HG03045 (cell line): ENCODE results near the gene GLYATL2.

ENCODE experiments used
- ATAC-seq: cut with Tn5 transposase; IDR thresholded peaks from one replicate; pipeline ENCODE4 v1.9.1; 2021; ENCODE audit warnings: mild to moderate bottlenecking, moderate library complexity; ENCODE audit not compliant: unreplicated experiment

The GLYATL2 gene

GRCh38 chr11:58844361-58845005 is at the start of gene GLYATL2:
Gene GLYATL2, minus strand, starts transcription at chr11:58844704. Its CDS starts 5,092 bp downstream, at chr11:58839612.
- no peak for ATAC-seq

- ATAC-seq, result no peak
Observed at GRCh38 chr11:58893899-58894298, 49.4 kb upstream of the GLYATL2 start.

- ATAC-seq, result no peak
Observed at GRCh38 chr11:58888579-58888978, 44.1 kb upstream of the GLYATL2 start.

GRCh38 chr11:58887452-58887851 is 42.9 kb upstream of the GLYATL2 start:
- ATAC-seq, result no peak

GRCh38 chr11:58880625-58881024 is 36.1 kb upstream of the GLYATL2 start:
- ATAC-seq, result no peak

- no peak for ATAC-seq
Observed at GRCh38 chr11:58880166-58880565, 35.7 kb upstream of the GLYATL2 start.

GRCh38 chr11:58867556-58867955 is 23.1 kb upstream of the GLYATL2 start:
- ATAC-seq, result no peak

GRCh38 chr11:58866788-58867187 is 22.3 kb upstream of the GLYATL2 start:
- ATAC-seq, result no peak

- ATAC-seq, result no peak
Observed at GRCh38 chr11:58864335-58864734, 19.8 kb upstream of the GLYATL2 start.

GRCh38 chr11:58863697-58864096 is 19.2 kb upstream of the GLYATL2 start:
- ATAC-seq, result no peak

- no peak for ATAC-seq
Observed at GRCh38 chr11:58861533-58861932, 17.0 kb upstream of the GLYATL2 start.

- no peak for ATAC-seq
Observed at GRCh38 chr11:58856806-58857205, 12.3 kb upstream of the GLYATL2 start.

GRCh38 chr11:58845386-58845785 is 882 bp upstream of the GLYATL2 start:
- ATAC-seq, result no peak

- no peak for ATAC-seq
Observed at GRCh38 chr11:58837707-58838388, 6.7 kb downstream of the GLYATL2 start.

GRCh38 chr11:58832056-58832645 is 12.4 kb downstream of the GLYATL2 start:
- ATAC-seq, result no peak

- no peak for ATAC-seq
Observed at GRCh38 chr11:58830673-58831301, 13.7 kb downstream of the GLYATL2 start.

GRCh38 chr11:58829786-58830185 is 14.7 kb downstream of the GLYATL2 start:
- no peak for ATAC-seq

- no peak for ATAC-seq
Observed at GRCh38 chr11:58813693-58814092, 30.8 kb downstream of the GLYATL2 start.

GRCh38 chr11:58811499-58811898 is 33.0 kb downstream of the GLYATL2 start:
- no peak for ATAC-seq

- no peak for ATAC-seq
Observed at GRCh38 chr11:58807343-58807742, 37.2 kb downstream of the GLYATL2 start.

GRCh38 chr11:58805065-58805464 is 39.4 kb downstream of the GLYATL2 start:
- no peak for ATAC-seq
